ENCODE data around the gene DCAF12L2. TPM values are rescaled to one million over a fixed set of nuclear protein-coding genes. Genes with fewer than 3 reads are reported as not detected.
A peak's percentile ranks its signal among the peaks of the same experiment; 100 is the strongest.

Gene DCAF12L2
- total and polyA plus RNA-seq, 2 experiments from 2014 or later, result not detected

GRCh38 chrX:126141014-126141413 lies 25.1 kb downstream of the DCAF12L2 start:
- no peak for TF ChIP-seq EZH2 (IDR thresholded peaks at IDR 0.05; ENCODE audit: insufficient read depth, poor library complexity, severe bottlenecking)
- TF ChIP-seq EZH2phosphoT487 (IDR thresholded peaks at IDR 0.05; ENCODE audit: insufficient read depth, low read depth), result no peak
- H3K4me3 ChIP-seq, result no peak overlapping the region
- no peaks in the 10 kb centered on the region for H4K20me1 ChIP-seq (ENCODE audit: insufficient read depth)
- no peaks in the 10 kb centered on the region for H3K9me3 ChIP-seq (ENCODE audit: low read depth)
- H3K36me3 ChIP-seq (ENCODE audit: low read depth), result no peaks in the 10 kb centered on the region
- no peak for DNase-seq
- no peak overlapping the region for H3K4me2 ChIP-seq (ENCODE audit: unreplicated experiment)
- in situ Hi-C loops (cut with MboI), result no loop called here
- H3K9ac ChIP-seq, result no peak overlapping the region
- no peaks in the 10 kb centered on the region for H3F3A ChIP-seq (ENCODE audit: insufficient read depth)
- no peaks in the 10 kb centered on the region for H3K9me2 ChIP-seq (ENCODE audit: insufficient read depth)
- H2AFZ ChIP-seq, result no peak overlapping the region
- H3K4me1 ChIP-seq (ENCODE audit: insufficient read depth), result no peaks in the 10 kb centered on the region
- H3K27ac ChIP-seq, result no peak overlapping the region
- no peaks in the 10 kb centered on the region for H3K27me3 ChIP-seq (replicated peaks; ENCODE audit: insufficient read depth)
- 0 to 3% methylated on average over 2 of the region's 2 CpGs for WGBS, 2 experiments (ENCODE audit: low coverage in 1 of 2, low lambda C conversion rate in 2 of 2, missing lambda C conversion rate in 2 of 2)
- H3K79me2 ChIP-seq (ENCODE audit: insufficient read depth), result no peaks in the 10 kb centered on the region

GRCh38 chrX:126137899-126138298 lies 28.2 kb downstream of the DCAF12L2 start:
- Histone ChIP-seq H4K20me1 (ENCODE audit: insufficient read depth) (no peaks in the 10 kb centered on the region), H2AFZ (no peak overlapping the region), H3K9me3 (ENCODE audit: low read depth) (no peaks in the 10 kb centered on the region), H3K27me3 (replicated peaks; ENCODE audit: insufficient read depth) (no peaks in the 10 kb centered on the region), H3K4me3 (no peak overlapping the region), H3K79me2 (ENCODE audit: insufficient read depth) (no peaks in the 10 kb centered on the region), H3K9me2 (ENCODE audit: insufficient read depth) (no peaks in the 10 kb centered on the region), H3K4me1 (ENCODE audit: insufficient read depth) (no peaks in the 10 kb centered on the region), H3K4me2 (ENCODE audit: unreplicated experiment) (no peak overlapping the region), H3K36me3 (ENCODE audit: low read depth) (no peaks in the 10 kb centered on the region), H3K27ac (no peak overlapping the region), H3K9ac (no peak overlapping the region), H3F3A (ENCODE audit: insufficient read depth) (no peaks in the 10 kb centered on the region)
- in situ Hi-C loops (cut with MboI), result no loop called here
- WGBS, 2 experiments (ENCODE audit: low coverage in 1 of 2, low lambda C conversion rate in 2 of 2, missing lambda C conversion rate in 2 of 2), result 71 to 83% methylated on average over 1 of the region's 1 CpG
- TF ChIP-seq EZH2 (IDR thresholded peaks at IDR 0.05; ENCODE audit: insufficient read depth, poor library complexity, severe bottlenecking) (no peak), EZH2phosphoT487 (IDR thresholded peaks at IDR 0.05; ENCODE audit: insufficient read depth, low read depth) (no peak)
- DNase-seq, result peak; percentile 0

DNA sequence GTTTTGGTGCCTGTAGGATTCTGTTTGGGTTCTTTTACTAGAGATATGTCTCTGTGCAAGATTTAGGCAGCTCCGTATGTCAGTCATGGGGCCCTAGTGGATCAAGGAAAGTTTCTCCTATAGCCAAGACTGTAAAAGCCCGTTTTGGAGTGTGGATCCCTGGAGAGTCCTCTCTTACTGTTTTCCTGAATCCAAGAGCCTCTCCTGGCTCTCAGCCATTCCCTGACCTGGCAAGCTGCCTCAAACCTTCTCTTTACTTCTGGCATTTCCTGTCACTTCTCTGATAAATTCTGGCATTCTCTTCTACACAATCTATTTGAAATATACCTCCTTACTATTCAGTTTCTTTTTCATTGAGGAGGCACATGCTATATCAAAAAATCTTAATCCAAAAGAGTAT lies 41.4 kb downstream of the DCAF12L2 start:
- no peak for DNase-seq
- H3K9ac ChIP-seq, result no peak overlapping the region
- H4K20me1 ChIP-seq (ENCODE audit: insufficient read depth), result no peaks in the 10 kb centered on the region
- 0 to 3% methylated on average over 2 of the region's 2 CpGs for WGBS, 2 experiments (ENCODE audit: low coverage in 1 of 2, low lambda C conversion rate in 2 of 2, missing lambda C conversion rate in 2 of 2)
- H3K79me2 ChIP-seq (ENCODE audit: insufficient read depth), result no peaks in the 10 kb centered on the region
- H3F3A ChIP-seq (ENCODE audit: insufficient read depth), result no peaks in the 10 kb centered on the region
- no peaks in the 10 kb centered on the region for H3K36me3 ChIP-seq (ENCODE audit: low read depth)
- no peak overlapping the region for H3K27ac ChIP-seq
- no peak overlapping the region for H3K4me2 ChIP-seq (ENCODE audit: unreplicated experiment)
- H2AFZ ChIP-seq, result no peak overlapping the region
- in situ Hi-C loops (cut with MboI), result no loop called here
- TF ChIP-seq EZH2phosphoT487 (IDR thresholded peaks at IDR 0.05; ENCODE audit: insufficient read depth, low read depth), result no peak
- TF ChIP-seq EZH2 (IDR thresholded peaks at IDR 0.05; ENCODE audit: insufficient read depth, poor library complexity, severe bottlenecking), result no peak
- H3K4me3 ChIP-seq, result no peak overlapping the region
- H3K27me3 ChIP-seq (replicated peaks; ENCODE audit: insufficient read depth), result no peaks in the 10 kb centered on the region
- H3K4me1 ChIP-seq (ENCODE audit: insufficient read depth), result no peaks in the 10 kb centered on the region
- H3K9me2 ChIP-seq (ENCODE audit: insufficient read depth), result no peaks in the 10 kb centered on the region
- H3K9me3 ChIP-seq (ENCODE audit: low read depth), result no peaks in the 10 kb centered on the region
